HG02642 (cell line): Measurements from ENCODE around the gene CBR3.
"Not testable (repeated sequence)": the region's sequence is repeated elsewhere in the genome, so short reads cannot be mapped to it uniquely, and the experiment has no call there.

Source experiments
- ATAC-seq: cut with Tn5 transposase; IDR thresholded peaks from one replicate; pipeline ENCODE4 v1.9.1; 2021; ENCODE audit warnings: mild to moderate bottlenecking; ENCODE audit not compliant: unreplicated experiment, poor library complexity

CBR3 gene

DNA sequence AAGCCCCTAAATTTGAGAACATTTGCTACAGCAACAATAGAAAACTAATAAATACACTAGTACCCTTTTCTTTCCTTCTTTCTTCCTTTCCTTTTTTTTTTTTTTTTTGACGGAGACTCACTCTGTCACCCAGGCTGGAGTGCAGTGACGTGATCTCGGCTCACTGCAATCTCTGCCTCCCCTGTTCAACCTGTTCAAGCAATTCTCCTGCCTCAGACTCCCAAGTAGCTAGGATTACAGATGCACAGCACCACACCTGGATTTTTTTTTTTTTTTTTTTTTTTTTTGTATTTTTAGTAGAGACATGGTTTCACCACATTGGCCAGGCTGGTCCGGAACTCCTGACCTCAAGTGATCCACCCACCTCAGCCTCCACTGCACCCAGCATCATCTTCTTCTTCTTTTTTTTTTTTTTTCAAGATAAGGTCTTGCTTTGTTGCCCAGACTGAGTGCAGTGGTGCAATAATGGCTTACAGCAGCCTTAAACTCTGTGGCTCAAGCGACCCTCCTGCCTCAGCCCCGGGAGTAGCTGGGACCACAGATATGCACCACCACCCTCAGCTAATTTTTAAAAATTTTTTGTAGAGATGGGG, 19.6 kb upstream of the CBR3 start:
- no peak for ATAC-seq

DNA sequence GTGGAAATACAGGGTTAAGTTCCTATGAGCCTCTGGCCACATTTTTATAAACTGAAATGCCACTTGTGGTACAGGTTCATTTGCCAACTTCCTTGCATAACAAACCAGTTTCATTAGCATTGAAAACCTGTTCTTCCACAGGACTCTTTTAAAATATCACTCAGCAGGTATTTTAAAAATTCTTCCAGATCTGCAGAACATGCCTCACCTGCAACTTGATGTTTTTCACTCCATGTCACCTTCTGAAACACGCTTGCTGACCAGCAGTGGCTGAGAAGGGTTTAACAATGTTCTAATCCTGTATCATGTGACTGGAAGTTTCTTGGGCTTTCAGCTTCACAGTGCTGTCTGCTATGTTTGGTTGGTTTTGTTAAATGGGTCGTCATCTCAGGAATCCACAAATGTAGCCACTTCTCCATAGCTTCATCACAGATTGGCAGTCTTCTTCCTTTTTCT, 17.6 kb upstream of the CBR3 start:
- ATAC-seq, result no peak

DNA sequence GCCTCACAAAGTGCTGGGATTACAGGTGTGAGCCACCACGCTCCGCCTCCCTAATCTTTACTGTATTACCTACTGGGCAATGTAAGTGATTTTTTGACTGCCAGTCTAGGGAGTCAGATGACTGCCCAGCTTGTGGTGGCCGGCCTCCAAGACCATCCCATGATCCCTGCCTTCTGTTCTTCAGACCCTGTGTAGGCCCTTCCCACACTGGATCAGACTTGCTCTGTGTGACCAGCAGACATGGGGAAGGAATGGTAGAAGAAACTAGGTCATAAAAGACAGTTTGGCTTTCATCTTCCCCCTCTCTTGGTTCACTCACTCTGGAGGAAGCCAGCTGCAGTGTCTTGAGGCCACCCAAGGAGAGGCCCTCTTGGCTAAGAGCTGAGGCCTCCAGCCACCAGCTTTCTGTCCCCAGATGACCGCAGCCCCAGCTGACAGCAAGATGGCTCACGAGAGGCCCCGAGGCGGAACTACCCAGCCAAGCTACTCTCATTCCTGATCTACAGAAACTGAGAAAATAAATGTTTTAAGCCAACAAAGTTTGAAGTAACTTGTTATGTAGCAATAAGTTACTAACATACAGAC, 14.5 kb upstream of the CBR3 start:
- ATAC-seq, result no peak

DNA sequence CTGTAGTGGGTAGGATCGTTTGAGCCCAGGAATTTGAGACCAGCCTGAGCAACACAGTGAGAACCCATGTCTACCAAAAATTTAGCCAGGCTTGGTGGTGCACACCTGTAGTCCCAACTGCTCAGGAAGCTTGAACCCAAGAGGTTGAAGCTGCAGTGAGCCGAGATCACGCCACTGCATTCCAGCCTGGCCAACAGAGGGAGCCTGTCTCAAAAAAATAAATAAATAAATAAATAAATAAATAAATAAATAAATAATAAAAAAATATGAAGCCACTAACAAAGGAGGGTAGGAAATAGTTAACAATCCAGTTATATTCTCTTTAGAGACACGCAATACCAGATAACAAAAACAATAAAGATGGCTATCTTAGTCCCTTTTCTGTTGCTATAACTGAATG, 11.9 kb upstream of the CBR3 start:
- ATAC-seq, result no peak

DNA sequence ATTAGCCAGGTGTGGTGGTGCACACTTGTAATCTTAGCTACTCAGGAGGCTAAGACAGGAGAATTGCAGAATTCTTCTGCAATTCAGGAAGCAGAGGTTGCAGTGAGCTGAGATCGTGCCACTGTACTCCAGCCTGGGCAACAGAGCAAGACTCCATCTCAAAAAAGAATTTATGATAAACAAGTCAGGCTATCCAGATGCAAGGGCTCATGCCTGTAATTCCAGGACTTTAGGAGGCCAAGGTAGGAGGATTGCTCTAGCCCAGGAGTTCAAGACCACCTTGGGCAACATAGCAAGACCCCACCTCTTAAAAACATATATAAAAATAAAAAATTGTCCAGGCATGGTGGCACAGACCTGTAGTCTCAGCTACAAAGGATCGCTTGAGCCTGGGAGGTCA, 10.5 kb upstream of the CBR3 start:
- no peak for ATAC-seq

DNA sequence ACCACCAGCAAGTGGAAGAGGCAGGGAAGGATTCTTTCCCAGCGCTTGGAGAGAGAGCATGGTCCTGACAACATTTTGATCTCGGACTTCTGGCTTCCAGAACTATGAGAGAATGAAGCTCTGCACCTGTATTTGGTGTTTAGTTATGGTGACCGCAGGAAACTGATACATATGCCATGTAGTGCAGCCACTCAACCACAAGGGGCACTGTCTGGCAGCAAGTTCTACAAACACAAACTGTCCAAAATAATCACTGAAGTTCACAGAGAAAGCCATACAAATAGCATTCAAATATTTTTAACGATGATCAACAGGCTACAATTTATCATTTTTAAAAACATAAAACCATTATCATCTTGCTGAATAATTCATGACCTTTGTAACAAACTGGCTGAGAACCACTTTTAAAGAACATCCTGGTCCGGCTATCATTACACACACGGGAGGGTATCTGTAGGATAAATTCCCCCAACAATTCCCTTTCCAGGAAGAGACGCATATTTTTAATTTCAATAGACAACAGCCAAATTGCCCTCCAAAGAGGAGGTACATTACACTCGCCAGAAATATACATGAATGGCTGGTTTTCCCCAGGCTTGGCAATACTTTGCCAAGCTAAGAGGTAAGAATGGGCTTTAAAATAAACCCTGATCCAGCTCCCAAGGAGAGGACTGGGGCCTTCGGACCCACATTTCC, 9.2 kb upstream of the CBR3 start:
- no peak for ATAC-seq

DNA sequence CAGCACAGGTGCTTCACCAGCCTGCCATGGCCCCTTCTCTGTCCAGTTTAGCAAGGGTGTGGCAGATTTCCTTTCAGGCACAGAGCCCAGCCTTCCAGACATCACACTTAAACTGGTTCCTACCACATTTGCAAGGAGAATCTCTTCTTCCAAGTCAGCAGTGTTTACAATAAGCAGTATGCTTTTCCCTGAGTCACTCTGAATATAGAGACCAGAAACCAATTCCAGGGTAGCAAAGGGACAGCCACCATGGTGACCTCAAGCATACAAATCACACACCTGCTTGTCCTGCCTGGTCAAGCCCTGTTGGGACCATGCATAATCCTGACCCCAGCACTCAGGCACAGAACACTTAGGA, 8.7 kb upstream of the CBR3 start:
- ATAC-seq, result no peak

DNA sequence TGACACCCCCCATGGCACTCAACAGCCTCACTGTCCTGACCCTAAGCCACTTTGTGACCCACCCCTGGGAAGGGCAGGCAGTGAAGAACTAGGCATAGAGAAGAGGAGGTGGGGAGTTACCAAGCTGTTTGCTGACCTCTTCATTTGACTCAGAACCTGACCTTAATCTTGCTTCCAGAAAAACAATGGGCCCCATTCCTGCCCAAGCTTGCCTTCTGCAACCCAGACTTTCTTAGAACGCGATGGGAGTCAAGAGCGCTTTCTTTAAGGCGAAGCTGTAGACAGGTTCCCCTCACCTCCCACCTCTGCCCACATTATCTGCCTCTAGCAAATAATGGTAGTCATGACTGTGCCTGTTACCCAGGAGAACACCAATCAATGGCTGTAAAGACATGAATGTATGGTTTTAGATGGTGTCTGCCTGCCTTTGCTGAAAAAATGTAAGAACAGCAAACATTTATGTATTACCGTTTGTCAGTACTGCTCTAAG, 8.2 kb upstream of the CBR3 start:
- ATAC-seq, result no peak

DNA sequence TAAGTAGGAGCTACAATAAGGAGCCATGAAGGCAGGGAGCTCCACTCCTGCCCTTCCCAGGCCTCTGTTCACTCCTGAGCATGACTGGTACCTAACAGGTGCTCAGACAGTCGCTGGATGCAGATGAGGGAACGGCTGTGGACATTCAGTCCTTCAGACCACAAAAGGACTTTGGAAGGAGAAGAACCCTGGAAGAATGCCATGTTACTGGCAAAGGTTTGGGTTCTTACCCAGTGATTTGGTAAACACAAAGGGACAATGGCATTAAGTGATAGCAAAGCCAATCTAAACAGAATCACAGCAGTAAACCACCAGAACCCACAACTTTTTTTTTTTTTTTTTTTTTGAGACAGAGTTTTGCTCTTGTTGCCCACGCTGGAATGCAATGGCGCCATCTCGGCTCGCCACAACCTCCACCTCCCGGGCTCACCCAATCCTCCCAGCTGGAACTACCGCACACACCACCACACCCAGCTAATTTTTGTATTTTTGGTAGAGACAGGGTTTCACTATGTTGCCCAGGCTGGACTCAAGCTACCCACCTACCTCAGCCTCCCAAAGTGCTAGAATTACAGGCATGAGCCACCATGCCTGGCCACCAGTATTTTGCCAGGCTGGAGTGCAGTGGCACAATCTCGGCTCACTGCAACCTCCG, 7.5 kb upstream of the CBR3 start:
- no peak for ATAC-seq

DNA sequence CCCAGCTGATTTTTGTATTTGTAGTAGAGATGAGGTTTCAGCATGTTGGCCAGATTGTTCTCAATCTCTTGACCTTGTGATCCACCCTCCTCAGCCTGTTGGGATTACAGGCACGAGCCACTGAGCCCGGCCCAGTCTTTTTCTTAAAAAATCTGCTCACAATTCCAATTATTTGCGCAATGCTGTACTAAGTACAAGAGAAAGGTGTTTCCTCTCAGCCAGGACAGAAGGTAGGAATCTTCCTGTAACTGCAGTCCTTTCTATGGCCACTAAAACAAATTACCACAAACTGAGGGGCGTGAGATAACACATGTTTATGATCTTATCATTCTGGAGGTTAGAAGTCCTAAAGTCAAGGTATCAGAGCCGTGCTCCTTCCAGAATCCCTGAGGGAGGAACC, 6.9 kb upstream of the CBR3 start:
- ATAC-seq, result no peak

DNA sequence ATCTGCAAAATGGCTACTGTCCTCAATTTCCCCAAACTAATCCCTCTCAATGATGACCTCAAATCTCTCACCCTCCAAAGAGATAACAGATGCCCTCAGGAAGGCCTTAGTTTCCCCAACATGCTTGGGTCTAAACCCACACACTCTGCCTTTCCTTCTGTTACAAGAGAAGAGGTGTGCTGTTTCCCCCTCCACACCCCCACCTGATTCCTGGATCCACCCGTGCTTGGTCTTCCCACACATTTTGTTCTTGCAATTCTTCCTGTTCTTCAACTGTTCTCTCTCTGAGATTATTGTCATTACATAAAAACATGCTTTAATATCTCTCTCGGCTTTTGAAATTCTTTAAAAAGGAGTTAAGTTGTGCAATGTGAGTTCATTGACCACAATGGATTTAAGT, 5.7 kb upstream of the CBR3 start:
- ATAC-seq, result no peak

DNA sequence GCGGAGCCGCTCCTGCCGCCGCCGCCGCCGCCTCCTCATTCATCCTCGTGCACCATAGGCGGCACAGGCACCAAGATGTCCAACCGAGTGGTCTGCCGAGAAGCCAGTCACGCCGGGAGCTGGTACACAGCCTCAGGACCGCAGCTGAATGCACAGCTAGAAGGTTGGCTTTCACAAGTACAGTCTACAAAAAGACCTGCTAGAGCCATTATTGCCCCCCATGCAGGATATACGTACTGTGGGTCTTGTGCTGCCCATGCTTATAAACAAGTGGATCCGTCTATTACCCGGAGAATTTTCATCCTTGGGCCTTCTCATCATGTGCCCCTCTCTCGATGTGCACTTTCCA, 4.5 kb upstream of the CBR3 start:
- ATAC-seq, result not testable (repeated sequence)

DNA sequence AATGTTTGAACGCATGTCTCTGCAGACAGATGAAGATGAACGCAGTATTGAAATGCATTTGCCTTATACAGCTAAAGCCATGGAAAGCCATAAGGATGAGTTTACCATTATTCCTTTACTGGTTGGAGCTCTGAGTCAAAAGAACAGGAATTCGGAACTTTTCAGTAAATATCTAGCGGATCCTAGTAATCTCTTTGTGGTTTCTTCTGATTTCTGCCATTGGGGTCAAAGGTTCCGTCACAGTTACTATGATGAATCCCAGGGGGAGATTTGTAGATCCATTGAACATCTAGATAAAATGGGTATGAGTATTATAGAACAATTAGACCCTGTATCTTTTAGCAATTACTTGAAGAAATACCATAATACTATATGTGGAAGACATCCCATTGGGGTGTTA, 4.0 kb upstream of the CBR3 start:
- not testable (repeated sequence) for ATAC-seq

DNA sequence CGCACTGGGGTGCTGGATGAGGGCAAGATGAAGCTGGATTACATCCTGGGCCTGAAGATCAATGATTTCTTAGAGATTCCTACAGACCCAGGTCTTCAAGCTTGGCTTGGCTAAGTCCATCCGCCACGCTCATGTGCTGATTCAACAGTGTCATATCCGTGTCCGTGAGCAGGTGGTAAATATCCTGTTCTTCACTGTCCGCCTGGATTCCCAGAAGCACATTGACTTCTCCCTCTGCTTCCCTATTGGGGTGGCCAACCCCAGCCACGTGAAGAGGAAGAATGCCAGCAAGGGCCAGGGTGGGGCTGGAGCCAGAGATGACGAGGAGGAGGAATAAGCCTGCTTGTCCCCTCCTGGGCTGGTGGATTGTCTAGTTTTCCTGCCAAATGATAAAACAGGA, 2.2 kb upstream of the CBR3 start:
- ATAC-seq, result no peak

DNA sequence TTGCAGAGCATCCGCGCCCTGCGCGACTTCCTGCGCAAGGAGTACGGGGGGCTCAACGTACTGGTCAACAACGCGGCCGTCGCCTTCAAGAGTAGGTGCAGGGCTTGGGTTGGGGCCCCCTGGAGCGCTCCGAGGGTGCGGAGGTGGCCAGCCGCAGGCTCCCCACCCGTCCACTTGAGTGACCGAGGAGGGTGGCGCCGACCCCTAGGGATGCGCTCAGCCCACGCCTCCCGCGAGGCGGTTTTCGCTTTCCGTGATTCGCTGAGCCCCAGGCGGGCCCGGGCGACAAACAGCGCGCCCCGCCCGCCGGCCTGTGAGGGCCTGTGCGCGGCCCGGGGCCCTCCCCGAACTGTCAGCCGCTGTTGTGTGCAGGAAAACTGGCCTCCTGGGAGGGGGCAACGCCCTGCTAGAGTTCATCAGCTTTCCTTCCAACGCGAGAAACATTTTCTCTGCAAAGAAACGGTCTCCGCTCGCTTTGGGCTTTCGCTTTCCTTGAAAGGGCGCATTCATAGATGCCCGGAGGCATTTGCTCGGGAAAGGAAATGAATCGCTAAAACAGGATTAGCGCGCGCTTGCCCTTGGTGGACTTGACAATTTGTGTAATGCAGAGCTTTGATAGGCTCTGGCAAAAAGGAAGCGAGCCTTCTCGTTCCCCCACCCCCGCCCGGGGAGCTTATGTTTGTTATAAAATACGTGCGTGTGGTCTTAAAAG, 668 bp downstream of the CBR3 start:
- no peak for ATAC-seq

DNA sequence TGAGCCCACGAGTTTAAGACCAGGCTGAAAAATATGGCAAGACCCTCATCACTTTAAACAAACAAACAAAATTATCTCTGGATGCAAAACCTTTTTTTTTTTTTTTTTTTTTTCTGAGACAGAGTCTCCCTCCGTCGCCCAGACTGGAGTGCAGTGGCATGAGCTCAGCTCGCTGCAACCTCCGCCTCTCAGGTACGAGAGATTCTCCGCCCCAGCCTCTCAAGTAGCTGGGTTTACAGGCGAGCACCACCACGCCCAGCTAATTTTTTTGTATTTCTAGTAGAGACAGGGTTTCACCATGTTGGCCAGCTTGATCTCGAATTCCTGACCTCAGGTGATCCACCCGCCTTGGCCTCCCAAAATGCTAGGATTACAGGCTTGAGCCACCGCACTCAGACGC, 4.9 kb downstream of the CBR3 start:
- not testable (repeated sequence) for ATAC-seq

DNA sequence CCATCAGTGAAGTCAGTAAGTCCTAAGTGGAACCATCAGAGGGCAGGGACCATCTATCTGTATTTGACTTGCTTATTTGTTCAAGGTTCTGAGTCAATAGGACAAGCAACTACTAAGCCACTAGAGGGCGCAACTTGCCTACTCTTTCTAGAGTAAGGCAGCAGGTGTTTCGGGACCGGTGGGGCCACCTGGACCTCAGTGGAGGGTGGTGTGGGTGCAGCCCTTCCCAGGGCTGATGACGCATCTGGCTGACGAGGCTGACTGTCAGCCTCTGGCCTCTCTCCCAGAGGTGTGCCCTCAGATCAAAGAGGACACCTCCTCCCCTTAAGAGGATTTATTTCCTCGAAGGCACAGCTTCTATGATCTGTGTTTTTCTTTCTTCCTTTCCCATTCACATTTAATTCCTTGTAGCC, 6.6 kb downstream of the CBR3 start:
- peak; percentile 85 for ATAC-seq

DNA sequence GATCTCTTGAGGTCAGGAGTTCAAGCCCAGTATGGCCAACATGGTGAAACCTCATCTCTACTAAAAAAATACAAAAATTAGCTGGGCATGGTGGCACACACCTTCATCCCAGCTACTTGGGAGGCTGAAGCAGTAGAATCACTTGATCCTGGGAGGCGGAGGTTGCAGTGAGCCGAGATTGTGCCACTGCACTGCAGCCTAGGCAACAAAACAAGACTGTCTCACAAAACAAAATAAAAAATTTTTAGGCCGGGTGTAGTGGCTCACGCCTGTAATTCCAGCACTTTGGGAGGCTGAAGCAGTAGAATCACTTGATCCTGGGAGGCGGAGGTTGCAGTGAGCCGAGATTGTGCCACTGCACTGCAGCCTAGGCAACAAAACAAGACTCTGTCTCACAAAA, 9.4 kb downstream of the CBR3 start:
- ATAC-seq, result not testable (repeated sequence)

DNA sequence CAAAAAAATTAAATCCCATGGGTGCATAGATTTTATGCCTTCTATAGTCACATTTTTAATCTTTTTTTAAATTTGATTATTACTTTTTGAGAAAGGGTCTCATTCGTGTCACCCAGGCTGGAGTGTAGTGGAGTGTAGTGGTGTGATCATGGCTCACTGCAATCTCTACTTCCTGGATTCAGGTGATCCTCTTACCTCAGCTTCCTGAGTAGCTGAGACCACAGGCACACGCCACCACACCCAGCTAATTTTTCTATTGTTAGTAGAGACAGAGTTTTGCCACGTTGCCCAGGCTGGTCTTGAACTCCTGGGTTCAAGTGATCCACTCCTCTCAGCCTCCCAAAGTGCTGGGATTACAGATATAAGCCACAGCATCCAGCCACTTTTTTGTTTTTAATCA, 10.4 kb downstream of the CBR3 start:
- ATAC-seq, result no peak

DNA sequence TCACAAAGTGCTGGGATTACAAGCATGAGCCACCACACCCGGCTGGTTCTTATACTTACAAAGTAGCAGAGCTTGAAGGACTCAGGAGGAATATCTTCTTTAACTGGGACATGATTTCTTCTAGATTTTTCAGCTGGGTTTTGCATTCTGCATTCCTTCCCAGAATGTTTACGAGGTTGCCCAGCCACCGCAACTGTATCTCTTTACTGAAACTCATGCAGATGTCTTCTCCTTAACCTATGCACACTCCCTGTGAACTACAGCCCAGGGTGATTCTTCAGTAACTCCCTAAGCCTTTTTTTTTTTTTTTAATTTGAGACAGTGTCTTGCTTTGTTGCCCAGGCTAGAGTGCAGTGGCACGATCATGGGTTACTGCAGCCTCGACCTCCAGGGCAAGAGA, 13.0 kb downstream of the CBR3 start:
- ATAC-seq, result no peak

DNA sequence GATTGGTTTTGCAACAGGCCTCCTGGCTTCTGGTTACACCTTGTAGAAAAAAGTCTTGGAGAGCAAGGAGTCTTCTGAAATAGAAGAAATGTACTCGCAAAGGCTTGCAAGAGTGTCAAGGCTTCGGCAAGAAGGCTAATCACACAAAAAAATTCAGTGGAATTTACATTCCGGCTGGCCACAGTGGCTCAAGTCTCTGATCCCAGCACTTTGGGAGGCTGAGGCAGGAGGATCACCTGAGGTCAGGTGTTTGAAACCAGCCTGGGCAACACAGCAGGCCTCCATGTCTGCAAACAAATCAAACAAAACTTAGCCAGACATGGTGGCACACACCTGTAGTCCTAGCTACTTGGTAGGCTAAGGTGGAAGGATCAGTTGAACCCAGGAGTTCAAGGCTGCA, 14.0 kb downstream of the CBR3 start:
- ATAC-seq, result no peak
